Measurements from ENCODE around the gene SPRY4. TPM values are rescaled to one million over a fixed set of nuclear protein-coding genes. Genes with fewer than 3 reads are reported as not detected.
"Not testable (repeated sequence)": the region's sequence is repeated elsewhere in the genome, so short reads cannot be mapped to it uniquely, and the experiment has no call there.

Gene SPRY4
- total RNA-seq (ENCODE audit: insufficient read depth, low replicate concordance): 3.1 TPM

GRCh38 chr5:142324871-142325724, at the start of gene SPRY4:
TSS of gene SPRY4 (minus strand) at chr5:142325021. CDS start at chr5:142315108, 9,913 bp downstream.
- peak; percentile 97 for DNase-seq (ENCODE audit: low spot score)

- DNase-seq (ENCODE audit: low spot score): no peak
These were observed 43.7 kb upstream of the SPRY4 start for GRCh38 chr5:142368529-142368928.

GRCh38 chr5:142366007-142366406, 41.2 kb upstream of the SPRY4 start:
- DNase-seq (ENCODE audit: low spot score): no peak

- no peak for DNase-seq (ENCODE audit: low spot score)
These were observed 39.7 kb upstream of the SPRY4 start for GRCh38 chr5:142364251-142365145.

- DNase-seq (ENCODE audit: low spot score): no peak
These were observed 38.8 kb upstream of the SPRY4 start for GRCh38 chr5:142363619-142363963.

- not testable (repeated sequence) for DNase-seq (ENCODE audit: low spot score)
These were observed 37.4 kb upstream of the SPRY4 start for GRCh38 chr5:142362193-142362592.

- no peak for DNase-seq (ENCODE audit: low spot score)
These were observed 35.8 kb upstream of the SPRY4 start for GRCh38 chr5:142360607-142361120.

GRCh38 chr5:142360051-142360498, 35.3 kb upstream of the SPRY4 start:
- DNase-seq (ENCODE audit: low spot score): no peak

GRCh38 chr5:142358648-142359047, 33.8 kb upstream of the SPRY4 start:
- no peak for DNase-seq (ENCODE audit: low spot score)

- no peak for DNase-seq (ENCODE audit: low spot score)
These were observed 33.3 kb upstream of the SPRY4 start for GRCh38 chr5:142358121-142358520.

- DNase-seq (ENCODE audit: low spot score): no peak
These were observed 32.8 kb upstream of the SPRY4 start for GRCh38 chr5:142357469-142358090.

- DNase-seq (ENCODE audit: low spot score): peak; percentile 88
These were observed 32.1 kb upstream of the SPRY4 start for GRCh38 chr5:142356716-142357468.

GRCh38 chr5:142356349-142356715, 31.5 kb upstream of the SPRY4 start:
- no peak for DNase-seq (ENCODE audit: low spot score)

GRCh38 chr5:142353071-142353472, 28.3 kb upstream of the SPRY4 start:
- DNase-seq (ENCODE audit: low spot score): no peak

GRCh38 chr5:142350021-142350420, 25.2 kb upstream of the SPRY4 start:
- no peak for DNase-seq (ENCODE audit: low spot score)

- no peak for DNase-seq (ENCODE audit: low spot score)
These were observed 21.9 kb upstream of the SPRY4 start for GRCh38 chr5:142346706-142347105.

GRCh38 chr5:142344915-142345314, 20.1 kb upstream of the SPRY4 start:
- not testable (repeated sequence) for DNase-seq (ENCODE audit: low spot score)

GRCh38 chr5:142343531-142343930, 18.7 kb upstream of the SPRY4 start:
- DNase-seq (ENCODE audit: low spot score): no peak

GRCh38 chr5:142342128-142342981, 17.5 kb upstream of the SPRY4 start:
- DNase-seq (ENCODE audit: low spot score): no peak

- DNase-seq (ENCODE audit: low spot score): no peak
These were observed 15.0 kb upstream of the SPRY4 start for GRCh38 chr5:142339781-142340180.

Data from umbilical cord (tissue), 2 donors.